Renal cortical epithelial cell (primary cell): ENCODE results near the gene KDM2A. TPM values are rescaled to one million over a fixed set of nuclear protein-coding genes. Genes with fewer than 3 reads are reported as not detected.
"Not testable (repeated sequence)": the region's sequence is repeated elsewhere in the genome, so short reads cannot be mapped to it uniquely, and the experiment has no call there.

Source experiments
- DNase-seq: peaks from one replicate; pipeline ENCODE4 v3.0.0-alpha.2; 2011; ENCODE audit warnings: low read depth
- total RNA-seq: library from RNA; depleted of rRNA; stranded (reverse); fragments of >200 nt; gene quantifications from 2 replicates; pipeline ENCODE4 v1.2.3, GENCODE V29; 2014

KDM2A gene
- total RNA-seq, 1 donor from 2014 or later, result 92.4 TPM

- DNase-seq, result no peak
Measured at GRCh38 chr11:67117672-67118180, 1.3 kb upstream of the KDM2A start.

- DNase-seq, result no peak
Measured at GRCh38 chr11:67118181-67118766, 789 bp upstream of the KDM2A start.

- DNase-seq, result no peak
Measured at GRCh38 chr11:67119585-67120391, 725 bp downstream of the KDM2A start.

GRCh38 chr11:67120456-67120855, 1.4 kb downstream of the KDM2A start:
- no peak for DNase-seq

GRCh38 chr11:67120881-67121710, 2.0 kb downstream of the KDM2A start:
- DNase-seq, result peak; percentile 43

GRCh38 chr11:67123801-67124200, 4.7 kb downstream of the KDM2A start:
- DNase-seq, result not testable (repeated sequence)

GRCh38 chr11:67126243-67126642, 7.2 kb downstream of the KDM2A start:
- not testable (repeated sequence) for DNase-seq

- DNase-seq, result no peak
Measured at GRCh38 chr11:67126986-67127385, 7.9 kb downstream of the KDM2A start.

GRCh38 chr11:67130861-67131260, 11.8 kb downstream of the KDM2A start:
- DNase-seq, result not testable (repeated sequence)

- no peak for DNase-seq
Measured at GRCh38 chr11:67136156-67136555, 17.1 kb downstream of the KDM2A start.

- DNase-seq, result no peak
Measured at GRCh38 chr11:67138922-67139321, 19.9 kb downstream of the KDM2A start.

GRCh38 chr11:67146516-67147226, 27.6 kb downstream of the KDM2A start:
- no peak for DNase-seq

- no peak for DNase-seq
Measured at GRCh38 chr11:67153971-67154370, 34.9 kb downstream of the KDM2A start.

- no peak for DNase-seq
Measured at GRCh38 chr11:67154726-67155125, 35.7 kb downstream of the KDM2A start.

GRCh38 chr11:67157691-67158090, 38.6 kb downstream of the KDM2A start:
- no peak for DNase-seq

- no peak for DNase-seq
Measured at GRCh38 chr11:67158221-67158620, 39.2 kb downstream of the KDM2A start.

GRCh38 chr11:67160045-67160444, 41.0 kb downstream of the KDM2A start:
- DNase-seq, result no peak

- DNase-seq, result no peak
Measured at GRCh38 chr11:67160872-67161783, 42.1 kb downstream of the KDM2A start.

GRCh38 chr11:67163006-67163405, 43.9 kb downstream of the KDM2A start:
- DNase-seq, result no peak

- no peak for DNase-seq
Measured at GRCh38 chr11:67165623-67166022, 46.6 kb downstream of the KDM2A start.

GRCh38 chr11:67167091-67167490, 48.0 kb downstream of the KDM2A start:
- DNase-seq, result no peak
